ENCODE results near the gene FLRT2. TPM values are rescaled to one million over a fixed set of nuclear protein-coding genes. Genes with fewer than 3 reads are reported as not detected.

Gene FLRT2
- total and polyA plus RNA-seq, 2 of the 4 experiments (the other 2 are of a cell fraction): 10.2 to 13.1 TPM

DNA sequence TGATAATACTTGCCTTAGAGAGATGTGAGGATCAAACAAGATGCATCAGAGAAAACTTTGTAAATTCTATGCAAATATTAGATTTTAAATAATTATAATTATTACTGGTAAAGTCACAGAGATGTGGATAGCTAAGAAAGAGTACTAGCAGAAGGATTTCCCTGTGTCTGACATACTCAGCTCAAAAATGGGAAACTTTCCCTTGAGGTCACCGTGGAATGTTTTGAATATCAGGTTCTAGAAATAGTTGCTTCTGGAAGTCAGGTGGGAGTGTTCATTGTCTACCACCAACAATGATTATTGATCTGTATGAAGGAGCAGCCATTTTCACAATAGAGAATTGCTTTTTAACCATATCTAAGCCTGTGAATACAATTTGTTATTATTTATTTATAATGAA is 71.7 kb downstream of the FLRT2 start:
- peak; percentile 5 for DNase-seq
- no peak overlapping the region for H3K18ac ChIP-seq (ENCODE audit: low read depth, low read length)
- dilution Hi-C loops (cut with HindIII; ENCODE audit: low sequenced_read_pairs, unreplicated experiment) (no loop called here), in situ Hi-C loops (cut with MboI; ENCODE audit: low sequenced_read_pairs) (no loop called here), intact Hi-C loops (cut with micrococcal nuclease) (no loop called here)
- no peak overlapping the region for H3K23ac ChIP-seq (ENCODE audit: low read depth, low read length)
- H3K9ac ChIP-seq (ENCODE audit: low read depth, low read length): no peak overlapping the region
- no peak for ATAC-seq (ENCODE audit: low read depth)
- H2BK120ac ChIP-seq (ENCODE audit: low read depth, low read length): no peak overlapping the region
- H2AFZ ChIP-seq (replicated peaks; ENCODE audit: low read length, poor library complexity): no peak overlapping the region
- no peaks in the 10 kb centered on the region; the same call in 1 of the 2 replicates for H3K36me3 ChIP-seq (ENCODE audit: control insufficient read depth, insufficient read depth, low read length)
- H4K91ac ChIP-seq (ENCODE audit: insufficient read depth, low read depth, low read length): no peak overlapping the region
- H3K14ac ChIP-seq (replicated peaks; ENCODE audit: low read depth, low read length): no peak overlapping the region
- H3K79me1 ChIP-seq (ENCODE audit: low read depth in 1 of 2, low read length in 2 of 2): no peaks in the 10 kb centered on the region; a peak in 1 of 4 replicates
- H2AK9ac ChIP-seq (replicated peaks; ENCODE audit: low read depth, low read length, poor library complexity): no peak overlapping the region
- H2BK15ac ChIP-seq (ENCODE audit: low read depth, low read length): no peak overlapping the region
- no peak overlapping the region for H3K4me2 ChIP-seq (ENCODE audit: low read depth, low read length)
- H3K4ac ChIP-seq (ENCODE audit: low read depth, low read length): no peak overlapping the region
- ChIA-PET CTCF (no interaction called here), POLR2A (ENCODE audit: unreplicated experiment) (no interaction called here)
- H2AK5ac ChIP-seq (ENCODE audit: low read depth, low read length): no peak overlapping the region
- H3K4me3 ChIP-seq (ENCODE audit: insufficient read depth, low read depth, low read length): no peak overlapping the region
- no peaks in the 10 kb centered on the region for H4K20me1 ChIP-seq (ENCODE audit: insufficient read depth, low read length)
- no peaks in the 10 kb centered on the region for H3K9me1 ChIP-seq (ENCODE audit: insufficient read depth, low read length)
- no peaks in the 10 kb centered on the region; the same call in 1 of the 2 replicates for H3K4me1 ChIP-seq (ENCODE audit: control insufficient read depth, insufficient read depth, low read length)
- no peaks in the 10 kb centered on the region for H3K27me3 ChIP-seq (ENCODE audit: control insufficient read depth, insufficient read depth, low read length)
- no peak overlapping the region for H2BK5ac ChIP-seq (ENCODE audit: low read depth, low read length, poor library complexity, severe bottlenecking)
- BruUV-seq (replicated peaks): no TSS peak
- H3K9me3 ChIP-seq (ENCODE audit: control insufficient read depth, insufficient read depth, low read length): no peaks in the 10 kb centered on the region
- no peak overlapping the region for H4K8ac ChIP-seq (ENCODE audit: low read depth in 2 of 2, low read length in 2 of 2)
- H4K5ac ChIP-seq (ENCODE audit: low read depth, low read length): no peak overlapping the region
- H3K56ac ChIP-seq (ENCODE audit: extremely low read depth, insufficient read depth, low read length): no peak overlapping the region
- H3K27ac ChIP-seq (ENCODE audit: insufficient read depth, low read length): no peak overlapping the region
- TF ChIP-seq POLR2A (IDR thresholded peaks at IDR 0.05; ENCODE audit: low read depth, low read length) (no peak), FOS (IDR thresholded peaks at IDR 0.05; ENCODE audit: low read depth, low read length) (no peak), RAD21 (IDR thresholded peaks at IDR 0.05; ENCODE audit: low read length) (no peak), CHD1 (IDR thresholded peaks at IDR 0.05; ENCODE audit: low read depth, low read length) (no peak), RFX5 (IDR thresholded peaks at IDR 0.05; ENCODE audit: low read depth, low read length) (no peak), MAZ (IDR thresholded peaks at IDR 0.05; ENCODE audit: borderline replicate concordance, low read depth, low read length) (no peak), MAFK (IDR thresholded peaks at IDR 0.05; ENCODE audit: low read depth, low read length) (no peak), BHLHE40 (IDR thresholded peaks at IDR 0.05; ENCODE audit: low read depth, low read length) (no peak), RCOR1 (IDR thresholded peaks at IDR 0.05; ENCODE audit: insufficient replicate concordance, low read length) (no peak), NFE2L2 (IDR thresholded peaks at IDR 0.05; ENCODE audit: low read depth, low read length) (no peak), SMC3 (IDR thresholded peaks at IDR 0.05; ENCODE audit: low read depth, low read length) (no peak), CEBPB (IDR thresholded peaks at IDR 0.05; ENCODE audit: low read depth, low read length) (no peak), MXI1 (IDR thresholded peaks at IDR 0.05; ENCODE audit: borderline replicate concordance, low read depth, low read length) (no peak)
- TF ChIP-seq, protein P1, sequence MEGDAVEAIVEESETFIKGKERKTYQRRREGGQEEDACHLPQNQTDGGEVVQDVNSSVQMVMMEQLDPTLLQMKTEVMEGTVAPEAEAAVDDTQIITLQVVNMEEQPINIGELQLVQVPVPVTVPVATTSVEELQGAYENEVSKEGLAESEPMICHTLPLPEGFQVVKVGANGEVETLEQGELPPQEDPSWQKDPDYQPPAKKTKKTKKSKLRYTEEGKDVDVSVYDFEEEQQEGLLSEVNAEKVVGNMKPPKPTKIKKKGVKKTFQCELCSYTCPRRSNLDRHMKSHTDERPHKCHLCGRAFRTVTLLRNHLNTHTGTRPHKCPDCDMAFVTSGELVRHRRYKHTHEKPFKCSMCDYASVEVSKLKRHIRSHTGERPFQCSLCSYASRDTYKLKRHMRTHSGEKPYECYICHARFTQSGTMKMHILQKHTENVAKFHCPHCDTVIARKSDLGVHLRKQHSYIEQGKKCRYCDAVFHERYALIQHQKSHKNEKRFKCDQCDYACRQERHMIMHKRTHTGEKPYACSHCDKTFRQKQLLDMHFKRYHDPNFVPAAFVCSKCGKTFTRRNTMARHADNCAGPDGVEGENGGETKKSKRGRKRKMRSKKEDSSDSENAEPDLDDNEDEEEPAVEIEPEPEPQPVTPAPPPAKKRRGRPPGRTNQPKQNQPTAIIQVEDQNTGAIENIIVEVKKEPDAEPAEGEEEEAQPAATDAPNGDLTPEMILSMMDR (conservative IDR thresholded peaks at IDR 0.05; ENCODE audit: low read depth, low read length): no peak
- TF ChIP-seq, protein P2, sequence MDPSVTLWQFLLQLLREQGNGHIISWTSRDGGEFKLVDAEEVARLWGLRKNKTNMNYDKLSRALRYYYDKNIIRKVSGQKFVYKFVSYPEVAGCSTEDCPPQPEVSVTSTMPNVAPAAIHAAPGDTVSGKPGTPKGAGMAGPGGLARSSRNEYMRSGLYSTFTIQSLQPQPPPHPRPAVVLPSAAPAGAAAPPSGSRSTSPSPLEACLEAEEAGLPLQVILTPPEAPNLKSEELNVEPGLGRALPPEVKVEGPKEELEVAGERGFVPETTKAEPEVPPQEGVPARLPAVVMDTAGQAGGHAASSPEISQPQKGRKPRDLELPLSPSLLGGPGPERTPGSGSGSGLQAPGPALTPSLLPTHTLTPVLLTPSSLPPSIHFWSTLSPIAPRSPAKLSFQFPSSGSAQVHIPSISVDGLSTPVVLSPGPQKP (IDR thresholded peaks at IDR 0.05; ENCODE audit: borderline replicate concordance, low read depth, low read length): no peak
- TF ChIP-seq, protein P3, sequence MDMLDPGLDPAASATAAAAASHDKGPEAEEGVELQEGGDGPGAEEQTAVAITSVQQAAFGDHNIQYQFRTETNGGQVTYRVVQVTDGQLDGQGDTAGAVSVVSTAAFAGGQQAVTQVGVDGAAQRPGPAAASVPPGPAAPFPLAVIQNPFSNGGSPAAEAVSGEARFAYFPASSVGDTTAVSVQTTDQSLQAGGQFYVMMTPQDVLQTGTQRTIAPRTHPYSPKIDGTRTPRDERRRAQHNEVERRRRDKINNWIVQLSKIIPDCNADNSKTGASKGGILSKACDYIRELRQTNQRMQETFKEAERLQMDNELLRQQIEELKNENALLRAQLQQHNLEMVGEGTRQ (IDR thresholded peaks at IDR 0.05; ENCODE audit: low read depth, low read length): no peak
- no CpG with 5 or more reads among the region's 1 CpG for WGBS, 2 experiments (ENCODE audit: extremely low coverage in 2 of 2, insufficient read length in 1 of 2)
- H2BK20ac ChIP-seq (ENCODE audit: low read depth, low read length): no peak overlapping the region
